Karpas-422 (cell line): Measurements from ENCODE around the gene KRTAP1-5. TPM values are rescaled to one million over a fixed set of nuclear protein-coding genes. Genes with fewer than 3 reads are reported as not detected.
"Not testable (repeated sequence)": the region's sequence is repeated elsewhere in the genome, so short reads cannot be mapped to it uniquely, and the experiment has no call there.

Experiments used
- DNase-seq: peaks from one replicate; pipeline ENCODE4 v3.0.0-alpha.2; 2015
- H2AFZ ChIP-seq: fragments of 200-600 bp; sonication (generic); 2 replicates; pipeline ENCODE4 v1.6.1; 2014; ENCODE audit warnings: antibody characterized with exemption, low read length, mixed read lengths
- H3K27ac ChIP-seq: fragments of 200-600 bp; sonication (generic); 2 replicates; pipeline ENCODE4 v1.5.1; 2014; ENCODE audit warnings: mild to moderate bottlenecking, low read length, moderate library complexity
- H3K27me3 ChIP-seq: fragments of 200-600 bp; sonication (generic); 2 replicates; pipeline ENCODE4 v1.6.1; 2014; ENCODE audit warnings: low read length, mixed read lengths
- H3K36me3 ChIP-seq: fragments of 200-600 bp; sonication (generic); 2 replicates; pipeline ENCODE4 v1.6.1; 2014; ENCODE audit warnings: low read length, mixed read lengths; ENCODE audit not compliant: insufficient read depth
- H3K4me1 ChIP-seq: fragments of 200-600 bp; sonication (generic); 2 replicates; pipeline ENCODE4 v1.6.1; 2014; ENCODE audit warnings: mild to moderate bottlenecking, low read length, mixed read lengths
- H3K4me2 ChIP-seq: fragments of 200-600 bp; sonication (generic); 2 replicates; pipeline ENCODE4 v1.6.1; 2014; ENCODE audit warnings: low read length, low read depth, mild to moderate bottlenecking; ENCODE audit not compliant: poor library complexity, severe bottlenecking
- H3K4me3 ChIP-seq: fragments of 200-600 bp; sonication (generic); 2 replicates; pipeline ENCODE4 v1.5.1; 2014; ENCODE audit warnings: mild to moderate bottlenecking, antibody characterized with exemption, low read length, mixed read lengths
- H3K79me2 ChIP-seq: fragments of 200-600 bp; sonication (generic); 2 replicates; pipeline ENCODE4 v1.6.1; 2014; ENCODE audit warnings: mild to moderate bottlenecking, low read length, mixed read lengths
- H3K9ac ChIP-seq: fragments of 200-600 bp; sonication (generic); 2 replicates; pipeline ENCODE4 v1.6.0; 2014; ENCODE audit warnings: low read length
- H3K9me2 ChIP-seq: fragments of 200-600 bp; sonication (generic), shearing (Covaris generic); replicated peaks from 2 replicates; pipeline ENCODE4 v1.6.0; 2014; ENCODE audit warnings: mild to moderate bottlenecking, low read length, moderate library complexity; ENCODE audit not compliant: insufficient read depth
- H3K9me3 ChIP-seq: fragments of 300-700, 200-600 bp; sonication (generic); 2 replicates; pipeline ENCODE4 v1.6.1; 2014; ENCODE audit warnings: low read length, mixed read lengths
- H4K20me1 ChIP-seq: fragments of 200-600 bp; sonication (generic); 2 replicates; pipeline ENCODE4 v1.6.1; 2014; ENCODE audit warnings: mild to moderate bottlenecking, antibody characterized with exemption, low read length, low read depth; ENCODE audit not compliant: insufficient read depth
- total RNA-seq: library from RNA; depleted of rRNA; stranded (reverse); fragments of >200 nt; shearing (Covaris generic); gene quantifications from 2 replicates; pipeline ENCODE4 v1.2.3, GENCODE V29; 2014; ENCODE audit warnings: low replicate concordance

The KRTAP1-5 gene
- total RNA-seq, 1 experiment from 2014 or later, result not detected

DNA sequence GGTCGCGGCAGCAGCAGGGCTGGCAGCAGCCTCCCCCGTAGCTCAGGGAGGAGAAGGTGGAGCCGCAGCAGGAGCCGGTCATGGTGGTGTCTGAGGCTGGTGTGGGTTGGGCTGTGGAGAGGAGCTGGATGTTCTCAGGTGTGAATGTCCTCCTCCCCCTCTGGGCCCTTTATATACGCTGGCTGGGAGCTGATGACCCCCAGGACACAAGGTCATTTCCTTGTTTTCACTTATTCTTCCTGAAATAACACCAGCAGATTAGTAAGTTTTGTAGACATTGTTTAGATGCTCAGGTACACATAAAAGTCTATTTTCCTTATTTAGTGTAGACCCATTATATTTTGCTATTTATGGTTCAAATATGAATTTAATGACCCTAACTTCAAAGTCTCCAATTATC lies 28.1 kb upstream of the KRTAP1-5 start, which contains the start of gene KRTAP2-2:
TSS of gene KRTAP2-2 (minus strand) at position 101 of the 400 bp plus-strand sequence. CDS start at position 82, 19 bp downstream.
- H3K36me3 ChIP-seq, H3K4me1 ChIP-seq, H3K4me3 ChIP-seq, H3K79me2 ChIP-seq, H3K27me3 ChIP-seq, H3K4me2 ChIP-seq, H2AFZ ChIP-seq, H3K9ac ChIP-seq, H3K9me2 ChIP-seq, H3K27ac ChIP-seq, H4K20me1 ChIP-seq, H3K9me3 ChIP-seq, DNase-seq: not testable (repeated sequence)

DNA sequence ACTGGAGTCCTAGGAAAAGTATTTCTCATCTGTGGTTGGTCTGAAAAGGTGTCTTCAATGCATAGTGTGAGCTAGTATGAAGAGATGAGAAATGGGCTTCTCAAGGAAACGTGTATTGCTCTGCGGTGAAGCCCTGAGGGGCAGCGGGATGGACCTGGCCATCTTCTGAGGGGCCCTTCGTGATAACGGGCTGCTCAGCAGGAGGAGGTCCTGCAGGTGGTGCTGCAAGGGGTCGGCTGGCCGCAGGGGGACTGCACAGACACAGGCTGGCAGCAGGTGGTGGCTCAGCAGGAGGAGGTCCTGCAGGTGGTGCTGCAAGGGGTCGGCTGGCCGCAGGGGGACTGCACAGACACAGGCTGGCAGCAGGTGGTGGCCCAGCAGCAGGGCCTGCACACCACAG lies 27.5 kb upstream of the KRTAP1-5 start:
- not testable (repeated sequence) for H3K36me3 ChIP-seq, H3K9ac ChIP-seq, DNase-seq, H3K79me2 ChIP-seq, H2AFZ ChIP-seq, H3K27me3 ChIP-seq, H3K9me3 ChIP-seq, H3K4me3 ChIP-seq, H3K9me2 ChIP-seq, H3K4me1 ChIP-seq, H4K20me1 ChIP-seq, H3K27ac ChIP-seq, H3K4me2 ChIP-seq

DNA sequence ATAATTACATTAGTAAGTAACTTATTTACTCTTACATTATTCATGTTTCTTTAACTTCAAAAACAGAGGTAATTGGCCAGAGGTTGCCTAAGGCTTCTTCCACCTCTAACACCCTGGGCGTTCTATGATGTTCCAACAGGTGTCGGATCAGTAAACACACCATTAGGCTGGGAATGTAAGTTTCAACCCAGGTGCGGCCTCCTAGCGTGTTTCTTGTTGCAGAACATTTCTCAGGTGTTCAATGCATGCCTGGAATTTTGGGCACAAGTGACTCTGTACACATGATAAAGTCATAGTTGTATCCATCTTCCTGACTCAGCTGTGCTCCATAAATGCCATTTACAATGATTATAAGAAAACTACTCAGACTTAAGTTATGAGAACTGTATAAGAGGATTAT lies 27.0 kb upstream of the KRTAP1-5 start:
- H3K36me3 ChIP-seq, result no peaks in the 10 kb centered on the region
- no peak overlapping the region for H3K4me3 ChIP-seq
- H3K4me2 ChIP-seq, result no peak overlapping the region
- no peak overlapping the region for H2AFZ ChIP-seq
- no peaks in the 10 kb centered on the region for H3K79me2 ChIP-seq
- peak; percentile 27 for DNase-seq
- H3K9me3 ChIP-seq, result no peaks in the 10 kb centered on the region
- no peaks in the 10 kb centered on the region for H3K9me2 ChIP-seq
- H3K27me3 ChIP-seq, result no peaks in the 10 kb centered on the region
- no peak overlapping the region for H3K9ac ChIP-seq
- no peaks in the 10 kb centered on the region for H4K20me1 ChIP-seq
- H3K27ac ChIP-seq, result no peak overlapping the region
- H3K4me1 ChIP-seq, result no peaks in the 10 kb centered on the region

DNA sequence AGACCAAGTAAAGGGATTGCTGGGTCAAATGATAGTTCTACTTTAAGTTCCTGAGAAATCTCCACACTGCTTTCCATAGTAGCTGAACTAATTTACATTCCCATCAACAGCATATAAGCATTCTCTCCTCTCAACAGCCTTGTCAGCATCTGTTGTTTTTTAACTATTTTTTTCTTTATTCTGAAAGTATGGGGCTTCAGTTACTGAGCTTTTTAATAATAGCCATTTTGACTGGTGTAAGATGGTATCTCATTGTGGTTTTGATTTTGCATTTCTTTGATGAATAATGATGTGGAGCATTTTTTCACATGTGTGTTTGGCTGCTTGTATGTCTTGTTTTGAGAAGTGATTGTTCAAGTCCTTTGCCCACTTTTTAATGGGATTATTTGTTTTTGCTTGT lies 25.6 kb upstream of the KRTAP1-5 start:
- no peak for DNase-seq
- Histone ChIP-seq H4K20me1 (no peaks in the 10 kb centered on the region), H3K27me3 (no peaks in the 10 kb centered on the region), H3K9me2 (no peaks in the 10 kb centered on the region), H3K79me2 (no peaks in the 10 kb centered on the region), H3K9ac (no peak overlapping the region), H3K4me3 (no peak overlapping the region), H3K27ac (no peak overlapping the region), H3K36me3 (no peaks in the 10 kb centered on the region), H3K9me3 (no peaks in the 10 kb centered on the region), H3K4me1 (no peaks in the 10 kb centered on the region), H3K4me2 (no peak overlapping the region), H2AFZ (no peak overlapping the region)

DNA sequence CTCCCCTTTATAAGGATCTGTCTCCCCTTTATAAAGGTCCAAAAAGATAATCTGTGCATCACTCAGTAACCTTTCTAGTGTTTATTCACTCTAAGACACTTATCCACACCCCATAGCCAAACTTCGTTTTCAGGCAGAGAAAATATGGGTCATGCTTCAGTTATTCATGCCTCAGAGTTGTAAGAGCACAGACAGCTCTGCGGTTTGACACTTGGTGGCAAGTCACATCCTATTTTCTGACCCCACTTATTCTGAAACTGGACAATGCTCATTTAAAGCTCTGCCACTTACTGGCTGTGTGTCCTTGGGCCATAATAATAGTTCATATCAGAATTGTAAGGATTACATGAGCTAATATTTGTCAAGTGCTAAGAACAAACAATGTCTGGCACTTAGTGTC lies 22.1 kb upstream of the KRTAP1-5 start:
- no peaks in the 10 kb centered on the region for H3K9me2 ChIP-seq
- no peaks in the 10 kb centered on the region for H3K36me3 ChIP-seq
- no peak overlapping the region for H2AFZ ChIP-seq
- no peak overlapping the region for H3K4me2 ChIP-seq
- DNase-seq, result peak; percentile 10
- no peaks in the 10 kb centered on the region for H3K79me2 ChIP-seq
- no peaks in the 10 kb centered on the region for H3K9me3 ChIP-seq
- H3K27me3 ChIP-seq, result no peaks in the 10 kb centered on the region
- H3K9ac ChIP-seq, result no peak overlapping the region
- H3K27ac ChIP-seq, result no peak overlapping the region
- H3K4me1 ChIP-seq, result no peaks in the 10 kb centered on the region
- H4K20me1 ChIP-seq, result no peaks in the 10 kb centered on the region
- H3K4me3 ChIP-seq, result no peak overlapping the region

DNA sequence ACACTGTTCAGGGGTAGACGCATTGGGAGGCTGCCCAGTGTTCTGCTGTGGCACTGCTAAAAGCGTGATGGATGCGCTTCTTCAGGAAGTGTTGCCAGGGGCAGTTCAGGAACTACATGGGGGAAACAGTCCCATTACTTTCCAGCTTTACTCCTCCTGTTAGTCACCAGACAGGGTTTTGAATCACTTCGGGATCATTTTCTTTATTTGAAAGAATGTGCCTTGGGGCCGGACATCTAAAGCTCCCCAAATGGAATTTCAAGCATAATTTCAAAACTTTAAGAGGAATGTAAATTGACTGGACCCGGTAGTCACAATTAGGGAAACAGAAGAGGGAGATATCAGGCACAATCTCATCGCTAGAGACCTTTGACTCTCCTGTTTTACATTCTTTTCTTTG lies 21.4 kb upstream of the KRTAP1-5 start:
- Histone ChIP-seq H3K4me2 (no peak overlapping the region), H2AFZ (no peak overlapping the region), H3K4me3 (no peak overlapping the region)

DNA sequence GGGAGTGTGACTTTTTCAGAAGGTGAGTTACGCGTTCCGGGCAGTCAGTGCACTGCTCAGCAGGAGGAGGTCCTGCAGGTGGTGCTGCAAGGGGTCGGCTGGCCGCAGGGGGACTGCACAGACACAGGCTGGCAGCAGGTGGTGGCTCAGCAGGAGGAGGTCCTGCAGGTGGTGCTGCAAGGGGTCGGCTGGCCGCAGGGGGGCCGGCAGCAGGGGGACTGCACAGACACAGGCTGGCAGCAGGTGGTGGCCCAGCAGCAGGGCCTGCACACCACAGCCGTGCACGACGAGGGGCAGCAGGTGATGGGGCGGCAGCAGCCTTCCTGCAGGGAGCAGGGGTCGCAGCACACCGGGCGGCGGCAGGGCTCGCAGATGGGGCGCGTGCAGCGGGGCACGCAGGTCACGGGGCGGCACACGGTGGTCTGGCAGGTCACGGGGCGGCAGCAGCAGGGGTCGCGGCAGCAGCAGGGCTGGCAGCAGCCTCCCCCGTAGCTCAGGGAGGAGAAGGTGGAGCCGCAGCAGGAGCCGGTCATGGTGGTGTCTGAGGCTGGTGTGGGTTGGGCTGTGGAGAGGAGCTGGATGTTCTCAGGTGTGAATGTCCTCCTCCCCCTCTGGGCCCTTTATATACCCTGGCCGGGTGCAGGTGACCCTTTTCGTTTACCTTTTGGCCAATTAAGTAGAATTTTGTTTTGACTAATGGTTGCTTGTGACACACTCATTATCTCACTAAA lies 19.9 kb upstream of the KRTAP1-5 start, which contains the start of gene KRTAP2-1:
TSS of gene KRTAP2-1 (minus strand) at position 582 of the 731 bp plus-strand sequence. CDS start at position 533, 49 bp downstream.
- H3K9ac ChIP-seq, H3K4me3 ChIP-seq, H2AFZ ChIP-seq, H4K20me1 ChIP-seq, H3K79me2 ChIP-seq, H3K27ac ChIP-seq, H3K27me3 ChIP-seq, H3K9me2 ChIP-seq, H3K4me1 ChIP-seq, H3K4me2 ChIP-seq, H3K9me3 ChIP-seq, H3K36me3 ChIP-seq: not testable (repeated sequence)
- peak; percentile 30 for DNase-seq

More for the DNA sequence above, 21.4 kb upstream of the KRTAP1-5 start:
- Histone ChIP-seq H3K79me2 (no peaks in the 10 kb centered on the region), H3K36me3 (no peaks in the 10 kb centered on the region), H3K27me3 (no peaks in the 10 kb centered on the region), H3K9ac (no peak overlapping the region), H3K27ac (no peak overlapping the region), H3K9me2 (no peaks in the 10 kb centered on the region), H4K20me1 (no peaks in the 10 kb centered on the region), H3K9me3 (no peaks in the 10 kb centered on the region), H3K4me1 (no peaks in the 10 kb centered on the region)
- peak; percentile 1 for DNase-seq

DNA sequence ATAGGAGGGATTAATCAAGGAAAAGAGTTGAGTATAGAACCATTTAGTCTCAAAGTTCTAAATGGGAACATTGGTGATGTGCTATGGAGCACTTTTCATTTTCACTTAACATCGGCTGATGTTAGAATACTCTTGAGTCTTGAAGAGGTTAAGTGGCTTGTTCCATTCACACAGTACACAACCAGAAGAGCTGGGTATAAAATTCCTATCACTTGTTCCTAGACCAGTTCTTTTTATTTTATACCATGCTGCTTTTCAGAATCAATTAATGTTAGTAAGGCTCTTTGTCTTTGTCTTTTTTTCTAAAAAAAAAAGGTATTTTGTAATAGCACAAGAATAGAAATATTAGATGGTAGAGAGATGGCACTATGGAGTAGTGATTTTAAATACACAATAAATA lies 15.9 kb upstream of the KRTAP1-5 start:
- Histone ChIP-seq H4K20me1 (no peaks in the 10 kb centered on the region), H3K79me2 (no peaks in the 10 kb centered on the region), H2AFZ (no peak overlapping the region), H3K36me3 (no peaks in the 10 kb centered on the region), H3K4me1 (no peaks in the 10 kb centered on the region), H3K9ac (no peak overlapping the region), H3K27ac (no peak overlapping the region), H3K9me3 (no peaks in the 10 kb centered on the region), H3K4me3 (no peak overlapping the region), H3K9me2 (no peaks in the 10 kb centered on the region), H3K27me3 (no peaks in the 10 kb centered on the region), H3K4me2 (no peak overlapping the region)
- no peak for DNase-seq
